Vagina (tissue), 2 donors: Measurements from ENCODE around the gene IL7R.

Source experiments
- CTCF ChIP-seq, 3 experiments: fragments of 450-650 bp in 2 of 3; fragments of 200-600 bp in 1 of 3; sonication (generic) in 1 of 3; IDR thresholded peaks; one replicate each; pipeline ENCODE4 v1.5.1; 2017 to 2019; ENCODE audit warnings: antibody characterized with exemption in 3 of 3, mild to moderate bottlenecking in 2 of 3, moderate library complexity in 2 of 3
- POLR2A ChIP-seq, 2 donors: fragments of 450-650 bp; IDR thresholded peaks; one replicate each; pipeline ENCODE4 v1.6.1; 2017; ENCODE audit warnings: antibody characterized with exemption in 2 of 2, mild to moderate bottlenecking in 2 of 2, moderate library complexity in 2 of 2
- POLR2AphosphoS5 ChIP-seq, 2 donors: sonication (generic); formaldehyde crosslinking; IDR thresholded peaks; one replicate each; pipeline ENCODE4 v1.9.0; 2017; ENCODE audit warnings: antibody characterized with exemption in 2 of 2, mild to moderate bottlenecking in 2 of 2, low read depth in 1 of 2; ENCODE audit not compliant: insufficient read depth in 1 of 2

GRCh38 chr5:35855187-35855586 lies 1.5 kb upstream of the IL7R start:
- TF ChIP-seq CTCF (IDR thresholded peaks at IDR 0.05): no peak
- no peak for TF ChIP-seq POLR2A (IDR thresholded peaks at IDR 0.05)
- no peak for TF ChIP-seq POLR2AphosphoS5 (IDR thresholded peaks at IDR 0.05; ENCODE audit: insufficient read depth in 1 of 2, low read depth in 1 of 2)
